Globus pallidus (tissue), 1 donor: ENCODE measurements around the gene FARSB.

Experiments used
- DNase-seq: peaks from one replicate; pipeline ENCODE4 v3.0.0-alpha.2; 2015; ENCODE audit warnings: low spot score

The FARSB gene

DNA sequence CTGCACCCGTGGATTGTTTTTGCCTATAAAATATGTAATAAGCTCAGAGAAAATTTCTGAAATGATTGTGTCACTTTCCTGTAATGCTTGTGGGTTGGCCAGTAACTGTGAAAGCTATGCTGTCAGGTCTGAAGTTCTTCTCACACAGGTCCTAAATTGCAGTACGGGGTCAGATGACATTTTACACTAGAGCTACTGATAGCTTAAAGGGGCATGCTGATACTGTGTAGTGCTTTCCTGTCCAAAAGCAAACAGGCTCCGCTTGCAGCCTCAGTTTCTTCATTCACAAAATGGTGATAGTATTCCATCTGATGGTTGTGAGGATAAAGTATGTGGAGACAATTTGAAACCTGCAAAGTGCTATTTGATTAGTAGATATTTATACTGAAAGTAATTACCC is 7.6 kb upstream of the FARSB start:
- DNase-seq = no peak

GRCh38 chr2:222656526-222657446 is 894 bp upstream of the FARSB start:
- DNase-seq = no peak

GRCh38 chr2:222653280-222653679 is 2.6 kb downstream of the FARSB start:
- DNase-seq = no peak

GRCh38 chr2:222652491-222653255 is 3.2 kb downstream of the FARSB start:
- no peak for DNase-seq

GRCh38 chr2:222651718-222652418 is 4.0 kb downstream of the FARSB start:
- DNase-seq = no peak

GRCh38 chr2:222649801-222650200 is 6.1 kb downstream of the FARSB start:
- DNase-seq = no peak

GRCh38 chr2:222646008-222646407 is 9.9 kb downstream of the FARSB start:
- no peak for DNase-seq

DNA sequence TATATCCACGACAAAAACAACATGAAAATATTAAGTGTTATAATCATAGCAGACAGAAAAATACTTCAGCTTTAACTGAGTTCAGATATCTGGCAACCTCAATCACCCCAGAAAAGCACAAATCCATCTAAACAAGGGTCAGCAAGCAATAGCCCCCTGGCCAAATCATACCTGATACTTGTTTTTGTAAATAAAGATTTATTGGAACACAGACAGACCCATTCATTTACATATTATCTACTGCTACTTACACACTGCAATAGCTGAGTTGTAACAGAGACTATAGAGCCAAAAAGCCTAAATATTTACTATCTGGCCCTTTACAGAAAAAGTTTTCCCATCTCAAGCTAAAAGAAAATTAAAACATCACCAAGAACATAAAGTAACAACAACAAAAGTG is 12.8 kb downstream of the FARSB start:
- no peak for DNase-seq

- DNase-seq = no peak
Measured at GRCh38 chr2:222641336-222641735, 14.6 kb downstream of the FARSB start.

DNA sequence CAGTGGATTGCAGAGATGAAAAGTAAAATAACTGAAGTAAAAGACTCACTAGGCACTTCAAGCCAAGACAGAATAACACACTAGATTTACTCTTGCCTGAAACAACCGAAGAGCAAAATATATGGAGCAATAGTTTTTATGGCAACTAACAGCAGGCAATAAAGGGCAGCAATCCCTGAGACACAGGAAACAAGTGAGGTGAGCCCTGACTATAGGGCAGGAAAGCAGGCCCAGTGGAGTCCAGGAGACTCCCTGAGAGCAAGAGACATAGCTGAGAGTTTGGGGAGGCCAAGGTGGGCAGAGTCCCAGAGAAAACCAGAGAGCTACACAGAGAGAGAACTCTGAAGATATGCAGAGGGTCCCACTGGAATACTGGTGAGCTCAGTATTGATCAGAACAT is 18.8 kb downstream of the FARSB start:
- no peak for DNase-seq

DNA sequence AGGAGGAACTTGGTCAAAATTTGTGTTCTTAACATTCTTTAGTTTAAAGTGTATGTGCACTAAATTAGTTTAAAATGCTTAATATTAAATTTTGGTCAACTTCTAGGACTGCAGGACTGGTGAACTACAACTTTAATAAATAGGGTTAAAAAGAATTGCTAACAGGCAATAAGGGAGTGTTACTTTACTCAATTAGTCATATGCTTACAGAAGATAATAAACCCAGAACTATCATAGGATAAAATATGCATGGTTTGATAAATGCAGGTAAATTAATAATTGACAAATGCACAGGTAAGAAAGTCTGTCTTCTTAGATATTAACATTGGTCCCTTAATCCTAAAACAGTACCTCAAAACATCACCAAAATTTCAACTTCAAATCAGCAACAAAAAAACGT is 20.6 kb downstream of the FARSB start:
- DNase-seq = no peak

- no peak for DNase-seq
Measured at GRCh38 chr2:222627764-222628163, 28.1 kb downstream of the FARSB start.

- no peak for DNase-seq
Measured at GRCh38 chr2:222623756-222624309, 32.1 kb downstream of the FARSB start.

- DNase-seq = no peak
Measured at GRCh38 chr2:222622910-222623309, 33.0 kb downstream of the FARSB start.

DNA sequence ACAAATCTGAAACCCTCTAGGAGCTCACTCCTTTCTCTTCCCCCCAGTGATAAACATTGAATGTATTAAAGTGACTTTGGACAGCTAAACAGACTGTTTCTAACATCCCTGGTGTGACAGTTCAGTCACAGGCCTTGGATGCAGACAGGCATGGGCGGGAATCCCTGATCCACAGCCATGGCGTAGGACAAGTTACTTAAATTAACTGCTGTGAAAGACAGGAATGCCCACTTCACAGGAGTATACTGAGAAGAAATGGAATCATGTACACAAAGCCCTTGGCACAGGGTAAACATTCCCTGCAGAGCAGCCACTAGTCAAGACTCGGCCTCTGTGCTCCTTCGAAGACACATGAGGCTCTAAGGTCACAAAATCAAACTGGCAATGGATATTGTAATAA is 34.0 kb downstream of the FARSB start:
- DNase-seq = no peak

DNA sequence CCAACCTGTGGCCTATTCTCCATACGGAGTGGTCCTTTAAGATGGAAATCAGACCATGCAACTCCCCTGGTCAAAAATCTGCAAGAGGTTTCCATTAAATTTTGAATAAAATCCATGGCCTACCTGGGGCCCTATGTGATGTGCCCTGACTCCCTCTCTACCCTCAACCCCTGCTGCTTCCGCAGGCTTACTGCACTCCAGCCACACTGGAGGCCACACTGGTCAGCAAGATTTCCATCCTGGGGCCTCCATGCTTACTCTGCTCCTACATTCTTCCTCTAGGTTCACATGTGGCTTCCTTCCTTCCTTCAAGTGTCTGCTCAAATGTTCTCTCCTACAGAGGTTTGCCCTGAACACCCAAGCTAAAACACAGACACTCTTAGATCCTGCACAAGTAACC is 40.6 kb downstream of the FARSB start:
- no peak for DNase-seq

DNA sequence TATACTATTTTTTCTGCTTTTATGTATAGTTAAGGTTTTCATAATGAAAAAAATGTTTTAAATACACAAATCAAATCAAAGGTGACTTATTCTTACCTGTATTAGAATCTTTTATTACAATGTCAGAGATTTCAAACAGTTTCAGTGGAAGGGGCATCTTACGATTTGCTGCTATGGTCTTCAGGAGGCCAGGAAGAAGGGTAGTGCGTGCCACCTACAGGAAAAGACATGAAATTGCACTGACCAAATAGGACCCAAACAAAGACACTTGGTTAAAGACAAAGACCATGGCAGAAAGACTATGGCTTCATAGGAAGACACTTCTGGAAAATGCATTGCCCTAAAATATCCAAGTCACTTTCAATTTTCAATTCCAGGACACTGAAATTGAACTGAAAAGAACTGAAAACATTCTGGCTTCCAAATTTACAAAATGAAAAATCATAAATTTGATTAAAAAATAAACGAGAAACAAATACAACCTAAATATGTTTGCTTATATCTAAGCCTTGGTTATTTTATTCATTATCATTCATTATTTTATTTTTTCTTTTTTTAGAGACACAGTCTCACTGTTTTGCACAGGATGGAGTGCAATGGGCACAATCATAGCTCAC is 42.1 kb downstream of the FARSB start:
- DNase-seq = peak; percentile 55

- DNase-seq = no peak
Measured at GRCh38 chr2:222611684-222612083, 44.2 kb downstream of the FARSB start.

- no peak for DNase-seq
Measured at GRCh38 chr2:222610746-222611145, 45.1 kb downstream of the FARSB start.

- no peak for DNase-seq
Measured at GRCh38 chr2:222609381-222609780, 46.5 kb downstream of the FARSB start.

GRCh38 chr2:222608081-222608480 is 47.8 kb downstream of the FARSB start:
- no peak for DNase-seq

DNA sequence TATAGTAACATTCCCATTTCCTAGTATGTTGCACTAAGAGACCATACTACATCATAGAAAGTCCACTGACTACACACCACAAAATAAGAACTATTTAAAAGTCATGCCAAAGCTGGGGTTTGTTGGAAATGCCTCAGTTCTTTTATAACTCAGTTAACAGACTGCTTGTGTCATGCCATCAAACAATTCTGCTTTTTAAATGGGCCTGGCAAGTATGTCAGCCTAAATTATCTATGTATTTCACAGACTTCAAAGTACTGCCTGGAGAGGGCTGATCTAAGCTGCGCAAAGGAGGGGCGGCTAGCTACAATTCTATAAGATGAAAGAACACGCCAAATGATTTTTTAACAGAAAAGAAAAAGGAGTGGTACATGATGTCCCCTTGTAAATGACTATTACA is 49.6 kb downstream of the FARSB start:
- no peak for DNase-seq
